Liver (tissue), 9 donors: ENCODE results near the gene SERPINB12. TPM values are rescaled to one million over a fixed set of nuclear protein-coding genes. Genes with fewer than 3 reads are reported as not detected.

Source experiments
- DNase-seq: peaks from one replicate; pipeline ENCODE4 v3.0.0-alpha.2; 2017; ENCODE audit warnings: low spot score
- H3K27ac ChIP-seq, 2 donors: one replicate each; pipeline ENCODE4 v1.7.0; 2013; ENCODE audit warnings: inconsistent platforms in 2 of 2, low read length in 2 of 2, control low read depth in 1 of 2, low read depth in 1 of 2, mild to moderate bottlenecking in 1 of 2
- H3K27me3 ChIP-seq, 4 donors: one replicate each; pipeline versions ENCODE4 v1.6.1 to v1.7.0; 2013; ENCODE audit warnings: low read length in 3 of 4, inconsistent platforms in 1 of 4, mild to moderate bottlenecking in 1 of 4, moderate library complexity in 1 of 4; ENCODE audit not compliant: control insufficient read depth in 4 of 4, insufficient read depth in 4 of 4
- H3K36me3 ChIP-seq, 4 donors: one replicate each; pipeline versions ENCODE4 v1.6.1 to v1.7.0; 2013; ENCODE audit warnings: low read length in 3 of 4, mild to moderate bottlenecking in 3 of 4, low read depth in 1 of 4, moderate library complexity in 1 of 4; ENCODE audit not compliant: control insufficient read depth in 4 of 4, insufficient read depth in 3 of 4
- H3K4me1 ChIP-seq, 4 donors: one replicate each; pipeline versions ENCODE4 v1.6.1 to v1.7.0; 2013; ENCODE audit warnings: low read length in 3 of 4, mild to moderate bottlenecking in 3 of 4, moderate library complexity in 1 of 4; ENCODE audit not compliant: control insufficient read depth in 4 of 4, insufficient read depth in 4 of 4
- H3K4me3 ChIP-seq, 3 donors: one replicate each; pipeline versions ENCODE4 v1.6.1 to v1.7.0; 2013; ENCODE audit warnings: low read length in 3 of 3, control low read depth in 1 of 3, low read depth in 1 of 3, mild to moderate bottlenecking in 1 of 3
- H3K9ac ChIP-seq, 2 donors: one replicate each; pipeline ENCODE4 v1.7.0; 2013; ENCODE audit warnings: low read length in 2 of 2, mild to moderate bottlenecking in 2 of 2, moderate library complexity in 2 of 2, control low read depth in 1 of 2, low read depth in 1 of 2
- H3K9me3 ChIP-seq, 4 donors: one replicate each; pipeline versions ENCODE4 v1.6.1 to v1.7.0; 2013; ENCODE audit warnings: low read length in 3 of 4; ENCODE audit not compliant: control insufficient read depth in 4 of 4
- ATF3 ChIP-seq: IDR thresholded peaks from 2 replicates; pipeline ENCODE4 v1.6.1; 2016; ENCODE audit warnings: antibody characterized with exemption
- EGR1 ChIP-seq, 2 donors: IDR thresholded peaks; 2 replicates each; pipeline ENCODE4 v1.6.1; 2016 to 2018; ENCODE audit warnings: antibody characterized with exemption in 2 of 2, low read depth in 2 of 2
- FOXA1 ChIP-seq: IDR thresholded peaks from 2 replicates; pipeline ENCODE4 v1.6.1; 2016; ENCODE audit warnings: antibody characterized with exemption
- FOXA2 ChIP-seq: IDR thresholded peaks from 2 replicates; pipeline ENCODE4 v1.6.1; 2016; ENCODE audit warnings: antibody characterized with exemption
- GABPA ChIP-seq, 2 donors: IDR thresholded peaks in 1 of 2; conservative IDR thresholded peaks in 1 of 2; 2 replicates each; pipeline ENCODE4 v1.6.1; 2016; ENCODE audit warnings: antibody characterized with exemption in 2 of 2, mild to moderate bottlenecking in 1 of 2, moderate library complexity in 1 of 2
- HNF4A ChIP-seq, 2 donors: conservative IDR thresholded peaks; 2 replicates each; pipeline ENCODE4 v1.6.1; 2016; ENCODE audit warnings: antibody characterized with exemption in 2 of 2, mild to moderate bottlenecking in 2 of 2
- HNF4G ChIP-seq: IDR thresholded peaks from 2 replicates; pipeline ENCODE4 v1.6.1; 2016; ENCODE audit warnings: antibody characterized with exemption
- JUND ChIP-seq, 2 donors: IDR thresholded peaks; 2 replicates each; pipeline ENCODE4 v1.6.1; 2016; ENCODE audit warnings: antibody characterized with exemption in 2 of 2
- MAX ChIP-seq: IDR thresholded peaks from 2 replicates; pipeline ENCODE4 v1.6.1; 2016; ENCODE audit warnings: antibody characterized with exemption
- NR2F2 ChIP-seq: IDR thresholded peaks from 2 replicates; pipeline ENCODE4 v1.6.1; 2016; ENCODE audit warnings: antibody characterized with exemption
- RAD21 ChIP-seq, 2 donors: IDR thresholded peaks; 2 replicates each; pipeline ENCODE4 v1.6.1; 2016; ENCODE audit warnings: antibody characterized with exemption in 2 of 2, mild to moderate bottlenecking in 2 of 2
- RXRA ChIP-seq, 2 donors: IDR thresholded peaks; 2 replicates each; pipeline ENCODE4 v1.6.1; 2017 to 2018; ENCODE audit warnings: antibody characterized with exemption in 2 of 2, mild to moderate bottlenecking in 1 of 2
- SP1 ChIP-seq: IDR thresholded peaks from 2 replicates; pipeline ENCODE4 v1.6.1; 2018; ENCODE audit warnings: antibody characterized with exemption, mild to moderate bottlenecking
- TAF1 ChIP-seq: conservative IDR thresholded peaks from 2 replicates; pipeline ENCODE4 v1.6.1; 2016; ENCODE audit warnings: antibody characterized with exemption, mild to moderate bottlenecking
- WGBS: extraction: QIAGEN DNeasy Blood & Tissue Kit; methylation state at CpG from one replicate; pipeline ENCODE4 v1.1.7; 2013; 5-methylcytosine and 5-hydroxymethylcytosine counted together
- polyA plus RNA-seq, 2 donors: library from polyadenylated mRNA; stranded (reverse) in 1 of 2; unstranded in 1 of 2; fragments of 200-250 nt in 1 of 2; fragments of >200 nt in 1 of 2; fragmentation: Nextera tagmentation in 1 of 2; extraction: Ambion mirVana in 1 of 2; gene quantifications; one replicate each; pipeline versions ENCODE4 v1.2.1 to v1.2.3, GENCODE V29; 2013 to 2015
- total RNA-seq, 2 donors: library from RNA; depleted of rRNA; stranded (reverse); fragments of >200 nt; gene quantifications; one replicate each; pipeline ENCODE4 v1.2.3, GENCODE V29; 2014
- TF ChIP-seq, protein P1 (sequence below): IDR thresholded peaks from 2 replicates; pipeline ENCODE4 v1.6.1; 2016; ENCODE audit warnings: antibody characterized with exemption
- TF ChIP-seq, protein P2 (sequence below): fragments of 150-350 bp; IDR thresholded peaks from 2 replicates; pipeline ENCODE4 v1.5.1; 2017; ENCODE audit warnings: improper control_type of control experiment, low read depth, low read length; ENCODE audit not compliant: missing input control
- donor health status: healthy.
- donor health status: healthy.
- donor health status: healthy.
- donor health status: healthy.
- donor health status: healthy.

Gene SERPINB12
- total and polyA plus RNA-seq, 4 donors, result not detected

GRCh38 chr18:63520053-63520685 is 22.0 kb upstream of the SERPINB12 start:
- H3K27ac ChIP-seq, result no peak overlapping the region

DNA sequence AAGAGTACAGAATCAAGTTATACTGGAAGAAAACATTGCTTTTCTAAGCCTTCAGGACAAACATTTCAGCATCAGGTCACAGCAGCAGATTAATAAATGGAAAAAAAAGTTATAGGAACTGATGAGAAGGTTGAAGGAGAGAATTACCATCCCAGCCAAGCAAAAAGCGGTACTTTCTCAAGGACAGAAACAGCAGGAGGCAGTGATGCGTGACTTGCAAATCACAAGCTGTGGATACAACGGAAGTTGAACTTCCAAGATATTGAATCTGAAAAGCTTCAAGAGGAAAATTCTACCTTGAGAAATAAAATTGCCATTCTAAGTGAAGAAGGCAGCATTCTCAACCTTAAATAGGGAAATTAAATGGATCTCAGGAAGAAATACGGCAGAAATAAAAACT is 18.5 kb upstream of the SERPINB12 start:
- Histone ChIP-seq H3K4me3 (no peak overlapping the region), H3K9me3 (no peaks in the 10 kb centered on the region), H3K4me1 (no peaks in the 10 kb centered on the region), H3K9ac (no peak overlapping the region), H3K27me3 (peaks cover 0 to 6% (median 0%) of the 10 kb centered on the region in 4 donors), H3K27ac (no peak overlapping the region), H3K36me3 (no peaks in the 10 kb centered on the region)
- TF ChIP-seq EGR1 (IDR thresholded peaks at IDR 0.05; ENCODE audit: low read depth in 2 of 2) (no peak), HNF4A (conservative IDR thresholded peaks at IDR 0.05) (no peak), FOXA1 (no peak)
- DNase-seq, result no peak
- 75% methylated on average over 4 of the region's 4 CpGs for WGBS

More at GRCh38 chr18:63520053-63520685, 22.0 kb upstream of the SERPINB12 start:
- no peak overlapping the region for H3K9ac ChIP-seq
- 85% methylated on average over 3 of the region's 3 CpGs for WGBS
- no peak overlapping the region for H3K4me3 ChIP-seq
- no peak for DNase-seq
- TF ChIP-seq JUND (IDR thresholded peaks at IDR 0.05) (no peak), RAD21 (IDR thresholded peaks at IDR 0.05) (no peak), FOXA2 (no peak), NR2F2 (no peak), MAX (no peak), FOXA1 (no peak), SP1 (no peak), ATF3 (no peak), TAF1 (no peak), GABPA (IDR thresholded peaks at IDR 0.05 in 1 of 2, conservative IDR thresholded peaks at IDR 0.05 in 1 of 2) (no peak), EGR1 (IDR thresholded peaks at IDR 0.05; ENCODE audit: low read depth in 2 of 2) (no peak), HNF4G (no peak), RXRA (IDR thresholded peaks at IDR 0.05) (no peak)
- TF ChIP-seq, protein P1, sequence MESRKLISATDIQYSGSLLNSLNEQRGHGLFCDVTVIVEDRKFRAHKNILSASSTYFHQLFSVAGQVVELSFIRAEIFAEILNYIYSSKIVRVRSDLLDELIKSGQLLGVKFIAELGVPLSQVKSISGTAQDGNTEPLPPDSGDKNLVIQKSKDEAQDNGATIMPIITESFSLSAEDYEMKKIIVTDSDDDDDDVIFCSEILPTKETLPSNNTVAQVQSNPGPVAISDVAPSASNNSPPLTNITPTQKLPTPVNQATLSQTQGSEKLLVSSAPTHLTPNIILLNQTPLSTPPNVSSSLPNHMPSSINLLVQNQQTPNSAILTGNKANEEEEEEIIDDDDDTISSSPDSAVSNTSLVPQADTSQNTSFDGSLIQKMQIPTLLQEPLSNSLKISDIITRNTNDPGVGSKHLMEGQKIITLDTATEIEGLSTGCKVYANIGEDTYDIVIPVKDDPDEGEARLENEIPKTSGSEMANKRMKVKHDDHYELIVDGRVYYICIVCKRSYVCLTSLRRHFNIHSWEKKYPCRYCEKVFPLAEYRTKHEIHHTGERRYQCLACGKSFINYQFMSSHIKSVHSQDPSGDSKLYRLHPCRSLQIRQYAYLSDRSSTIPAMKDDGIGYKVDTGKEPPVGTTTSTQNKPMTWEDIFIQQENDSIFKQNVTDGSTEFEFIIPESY, result no peak
- TF ChIP-seq, protein P2, sequence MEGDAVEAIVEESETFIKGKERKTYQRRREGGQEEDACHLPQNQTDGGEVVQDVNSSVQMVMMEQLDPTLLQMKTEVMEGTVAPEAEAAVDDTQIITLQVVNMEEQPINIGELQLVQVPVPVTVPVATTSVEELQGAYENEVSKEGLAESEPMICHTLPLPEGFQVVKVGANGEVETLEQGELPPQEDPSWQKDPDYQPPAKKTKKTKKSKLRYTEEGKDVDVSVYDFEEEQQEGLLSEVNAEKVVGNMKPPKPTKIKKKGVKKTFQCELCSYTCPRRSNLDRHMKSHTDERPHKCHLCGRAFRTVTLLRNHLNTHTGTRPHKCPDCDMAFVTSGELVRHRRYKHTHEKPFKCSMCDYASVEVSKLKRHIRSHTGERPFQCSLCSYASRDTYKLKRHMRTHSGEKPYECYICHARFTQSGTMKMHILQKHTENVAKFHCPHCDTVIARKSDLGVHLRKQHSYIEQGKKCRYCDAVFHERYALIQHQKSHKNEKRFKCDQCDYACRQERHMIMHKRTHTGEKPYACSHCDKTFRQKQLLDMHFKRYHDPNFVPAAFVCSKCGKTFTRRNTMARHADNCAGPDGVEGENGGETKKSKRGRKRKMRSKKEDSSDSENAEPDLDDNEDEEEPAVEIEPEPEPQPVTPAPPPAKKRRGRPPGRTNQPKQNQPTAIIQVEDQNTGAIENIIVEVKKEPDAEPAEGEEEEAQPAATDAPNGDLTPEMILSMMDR, result no peak
- H3K9me3 ChIP-seq, result no peaks in the 10 kb centered on the region
- H3K27me3 ChIP-seq, result peaks cover 0 to 6% (median 0%) of the 10 kb centered on the region in 4 donors
- H3K36me3 ChIP-seq, result no peaks in the 10 kb centered on the region
- no peaks in the 10 kb centered on the region for H3K4me1 ChIP-seq
